ENCODE results near the gene CES5A. TPM values are rescaled to one million over a fixed set of nuclear protein-coding genes. Genes with fewer than 3 reads are reported as not detected.

The CES5A gene
- total RNA-seq, 4 donors from 2014 or later: not detected

DNA sequence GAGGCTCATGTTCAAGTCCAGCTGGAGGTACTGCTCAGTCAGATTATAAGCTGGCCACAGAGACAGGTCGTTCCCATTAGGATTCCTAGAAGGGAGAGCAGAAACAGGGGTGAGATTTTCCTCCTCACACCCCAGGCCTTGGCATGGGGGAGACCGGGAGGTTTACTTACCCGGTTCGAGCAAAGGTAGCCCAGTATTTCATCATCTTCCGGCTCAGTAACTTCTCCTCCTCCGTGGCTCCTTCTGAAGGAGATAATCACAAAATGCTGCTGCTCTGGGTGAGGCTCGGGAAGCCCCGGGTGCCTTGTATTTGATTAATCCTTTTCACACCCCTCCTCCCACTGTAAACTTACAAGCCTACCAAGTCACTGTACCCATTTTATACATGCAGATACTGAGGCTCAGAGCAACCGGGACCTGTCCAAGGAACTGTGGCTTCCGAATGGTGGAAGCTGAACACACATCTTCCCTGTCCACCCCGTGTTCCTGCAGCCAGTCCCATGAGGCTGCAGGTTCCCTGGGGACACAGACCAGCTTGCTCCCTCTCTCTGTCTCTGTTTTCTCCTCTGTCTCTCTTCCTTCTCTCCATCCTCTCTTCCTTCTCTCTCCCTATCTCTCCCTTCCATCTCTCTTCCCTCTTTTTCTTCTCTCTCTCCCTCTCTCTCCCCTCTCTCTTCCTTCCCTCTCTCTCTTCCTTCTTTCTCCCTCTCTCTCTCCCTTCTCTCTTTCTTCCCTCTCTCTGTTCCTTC lies 28.4 kb downstream of the CES5A start:
- DNase-seq (ENCODE audit: extremely low spot score): no peak
- peaks cover 0 to 60% (median 3%) of the 10 kb centered on the region in 4 donors for H3K27me3 ChIP-seq
- no peak overlapping the region for H3K4me3 ChIP-seq
- 44% methylated on average over 6 of the region's 11 CpGs for WGBS
- no peaks in the 10 kb centered on the region for H3K4me1 ChIP-seq
- no peaks in the 10 kb centered on the region for H3K9me3 ChIP-seq
- no peak overlapping the region for H3K27ac ChIP-seq (replicated peaks in 1 of 4)
- intact Hi-C loops (cut with DNase I): no loop called here
- H3K36me3 ChIP-seq: no peaks in the 10 kb centered on the region
- TF ChIP-seq, protein P1, sequence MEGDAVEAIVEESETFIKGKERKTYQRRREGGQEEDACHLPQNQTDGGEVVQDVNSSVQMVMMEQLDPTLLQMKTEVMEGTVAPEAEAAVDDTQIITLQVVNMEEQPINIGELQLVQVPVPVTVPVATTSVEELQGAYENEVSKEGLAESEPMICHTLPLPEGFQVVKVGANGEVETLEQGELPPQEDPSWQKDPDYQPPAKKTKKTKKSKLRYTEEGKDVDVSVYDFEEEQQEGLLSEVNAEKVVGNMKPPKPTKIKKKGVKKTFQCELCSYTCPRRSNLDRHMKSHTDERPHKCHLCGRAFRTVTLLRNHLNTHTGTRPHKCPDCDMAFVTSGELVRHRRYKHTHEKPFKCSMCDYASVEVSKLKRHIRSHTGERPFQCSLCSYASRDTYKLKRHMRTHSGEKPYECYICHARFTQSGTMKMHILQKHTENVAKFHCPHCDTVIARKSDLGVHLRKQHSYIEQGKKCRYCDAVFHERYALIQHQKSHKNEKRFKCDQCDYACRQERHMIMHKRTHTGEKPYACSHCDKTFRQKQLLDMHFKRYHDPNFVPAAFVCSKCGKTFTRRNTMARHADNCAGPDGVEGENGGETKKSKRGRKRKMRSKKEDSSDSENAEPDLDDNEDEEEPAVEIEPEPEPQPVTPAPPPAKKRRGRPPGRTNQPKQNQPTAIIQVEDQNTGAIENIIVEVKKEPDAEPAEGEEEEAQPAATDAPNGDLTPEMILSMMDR (IDR thresholded peaks at IDR 0.05): no peak
- TF ChIP-seq EP300 (IDR thresholded peaks at IDR 0.05) (no peak), POLR2A (IDR thresholded peaks at IDR 0.05; ENCODE audit: low read depth) (no peak), POLR2AphosphoS5 (IDR thresholded peaks at IDR 0.05) (no peak)

DNA sequence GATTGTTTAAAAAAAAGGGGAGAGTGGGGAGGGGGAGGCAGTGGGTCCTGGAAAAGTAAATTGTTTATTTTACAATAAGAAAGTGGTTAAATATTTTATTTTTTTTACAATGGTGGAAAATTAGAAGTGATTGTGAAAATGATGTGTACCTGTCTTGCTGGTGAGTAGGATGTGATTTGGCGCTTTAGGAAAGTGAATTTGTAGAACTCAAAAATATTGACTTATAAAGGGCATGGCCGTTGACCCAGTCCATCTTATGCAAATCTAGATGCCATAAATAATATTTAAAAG lies 32.1 kb downstream of the CES5A start:
- H3K36me3 ChIP-seq: no peaks in the 10 kb centered on the region

DNA sequence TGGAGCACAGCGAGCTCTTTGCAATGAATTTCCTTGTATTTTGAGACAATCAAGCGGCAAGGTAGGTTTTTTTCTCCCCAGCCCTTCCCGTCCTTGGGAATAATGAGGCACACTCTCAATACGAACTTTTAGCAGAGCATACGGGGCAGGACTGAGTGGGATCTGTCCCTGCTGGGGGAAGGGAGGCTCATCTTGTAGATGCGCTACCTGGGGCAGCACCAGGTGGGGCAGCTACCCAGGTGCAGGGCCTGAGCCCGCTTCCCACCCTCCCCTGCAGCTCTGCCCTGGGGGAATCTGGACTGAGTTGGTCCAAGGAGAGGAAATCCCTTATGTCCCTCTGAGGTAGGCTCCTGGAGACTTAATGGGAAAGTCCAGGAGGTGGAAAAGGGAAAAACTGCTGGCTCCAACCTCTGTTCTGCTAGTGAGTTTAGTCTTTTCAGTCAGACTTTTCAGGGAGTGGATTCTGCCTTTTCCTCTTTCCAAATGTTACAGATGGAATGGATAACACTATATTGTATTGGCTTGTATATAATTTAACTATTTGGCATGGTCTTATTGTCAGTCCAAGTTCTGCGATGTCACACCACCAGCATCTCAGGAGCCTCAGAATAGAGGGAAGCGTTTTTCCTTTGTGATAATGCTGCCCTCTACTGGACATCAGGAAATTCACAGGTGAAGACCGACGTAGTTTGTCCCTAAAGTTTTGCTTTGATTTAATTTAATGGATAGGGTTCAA lies 32.6 kb downstream of the CES5A start:
- H3K36me3 ChIP-seq: no peaks in the 10 kb centered on the region
- no peak overlapping the region for H3K27ac ChIP-seq (replicated peaks in 1 of 4)
- no peak for DNase-seq (ENCODE audit: extremely low spot score)
- TF ChIP-seq EP300 (IDR thresholded peaks at IDR 0.05) (no peak), POLR2AphosphoS5 (IDR thresholded peaks at IDR 0.05) (no peak)
- TF ChIP-seq, protein P1 (IDR thresholded peaks at IDR 0.05): peak; percentile 78 to 82 (median 80)
- H3K4me1 ChIP-seq: no peaks in the 10 kb centered on the region
- no peaks in the 10 kb centered on the region for H3K9me3 ChIP-seq
- intact Hi-C loops (cut with DNase I): loop anchor here (1.0 to 5.0 kb wide), 2 partner anchors 130 to 375 kb away; no protein-coding TSS in a partner anchor
- no peak overlapping the region for H3K4me3 ChIP-seq
- 43% methylated on average over 11 of the region's 11 CpGs for WGBS
- peaks cover 0 to 38% (median 3%) of the 10 kb centered on the region in 4 donors for H3K27me3 ChIP-seq

More for the DNA sequence above, 32.1 kb downstream of the CES5A start:
- TF ChIP-seq, protein P1 (IDR thresholded peaks at IDR 0.05): no peak
- TF ChIP-seq EP300 (IDR thresholded peaks at IDR 0.05) (no peak), POLR2AphosphoS5 (IDR thresholded peaks at IDR 0.05) (no peak), POLR2A (IDR thresholded peaks at IDR 0.05; ENCODE audit: low read depth) (no peak)
- DNase-seq (ENCODE audit: extremely low spot score): no peak
- no peaks in the 10 kb centered on the region for H3K9me3 ChIP-seq
- intact Hi-C loops (cut with DNase I): loop anchor here (1.0 to 5.0 kb wide), 2 partner anchors 131 to 376 kb away; no protein-coding TSS in a partner anchor
- H3K27ac ChIP-seq (replicated peaks in 1 of 4): no peak overlapping the region
- H3K4me1 ChIP-seq: no peaks in the 10 kb centered on the region
- WGBS: 50% methylated on average over 2 of the region's 2 CpGs
- peaks cover 0 to 44% (median 3%) of the 10 kb centered on the region in 4 donors for H3K27me3 ChIP-seq
- no peak overlapping the region for H3K4me3 ChIP-seq

DNA sequence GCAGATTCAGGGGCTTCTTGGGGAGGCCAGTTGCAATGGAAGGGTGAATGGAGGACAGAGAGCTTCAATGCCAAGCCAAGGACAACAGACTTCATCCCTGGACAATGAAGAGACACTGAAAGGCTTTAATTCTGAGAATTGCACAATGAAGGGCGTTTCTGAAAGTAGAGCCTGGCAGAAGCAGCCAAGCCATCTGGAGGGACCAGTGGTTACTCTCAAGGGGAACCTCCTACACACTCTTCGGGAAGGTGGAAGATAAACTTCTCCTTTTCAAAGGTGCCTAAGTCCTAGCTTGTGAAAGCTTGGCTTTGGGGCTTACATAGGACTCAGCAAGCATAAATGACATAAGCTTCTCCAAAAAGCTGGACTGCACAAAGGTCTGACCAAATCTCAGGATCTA lies 36.1 kb downstream of the CES5A start:
- no peak for TF ChIP-seq POLR2A (IDR thresholded peaks at IDR 0.05; ENCODE audit: low read depth)
- TF ChIP-seq, protein P1 (IDR thresholded peaks at IDR 0.05): no peak
- no peak for TF ChIP-seq EP300 (IDR thresholded peaks at IDR 0.05)
- TF ChIP-seq POLR2AphosphoS5 (IDR thresholded peaks at IDR 0.05): no peak
- DNase-seq (ENCODE audit: extremely low spot score): no peak
- H3K27ac ChIP-seq (replicated peaks in 1 of 4): no peak overlapping the region
- intact Hi-C loops (cut with DNase I): no loop called here
- WGBS: 48% methylated on average over 2 of the region's 2 CpGs
- H3K36me3 ChIP-seq: no peaks in the 10 kb centered on the region
- no peaks in the 10 kb centered on the region for H3K9me3 ChIP-seq
- H3K27me3 ChIP-seq: peaks cover 0 to 7% (median 0%) of the 10 kb centered on the region in 4 donors
- H3K4me1 ChIP-seq: peaks cover 0 to 8% (median 0%) of the 10 kb centered on the region in 4 donors
- H3K4me3 ChIP-seq: no peak overlapping the region
